Hypothalamus (tissue), 51 donors: ENCODE results near the gene LDLRAD3.

Experiments
- DNase-seq, 51 donors: peaks; one replicate each; lab custom pipeline; 2025; lab: John Stamatoyannopoulos, UW

LDLRAD3 gene

GRCh38 chr11:36013950-36014897 is 70.4 kb downstream of the LDLRAD3 start:
- DNase-seq, result no peak

GRCh38 chr11:36014898-36015665 is 71.2 kb downstream of the LDLRAD3 start:
- DNase-seq, result no peak

- DNase-seq, result peak in 33 of 51 donors; percentile 5 to 74 (median 40)
Measured at GRCh38 chr11:36015799-36016198, 71.9 kb downstream of the LDLRAD3 start.

- no peak for DNase-seq
Measured at GRCh38 chr11:36016263-36016662, 72.4 kb downstream of the LDLRAD3 start.

GRCh38 chr11:36016709-36017108 is 72.8 kb downstream of the LDLRAD3 start:
- DNase-seq, result no peak

GRCh38 chr11:36019005-36019596 is 75.2 kb downstream of the LDLRAD3 start:
- DNase-seq, result no peak

GRCh38 chr11:36019722-36020121 is 75.9 kb downstream of the LDLRAD3 start:
- no peak for DNase-seq

- no peak for DNase-seq
Measured at GRCh38 chr11:36022882-36023281, 79.0 kb downstream of the LDLRAD3 start.

- DNase-seq, result no peak
Measured at GRCh38 chr11:36023922-36024321, 80.1 kb downstream of the LDLRAD3 start.

GRCh38 chr11:36024716-36025115 is 80.9 kb downstream of the LDLRAD3 start:
- no peak for DNase-seq

- no peak for DNase-seq
Measured at GRCh38 chr11:36026315-36026968, 82.6 kb downstream of the LDLRAD3 start.

- no peak for DNase-seq
Measured at GRCh38 chr11:36027731-36028130, 83.9 kb downstream of the LDLRAD3 start.

- no peak for DNase-seq
Measured at GRCh38 chr11:36029616-36030015, 85.8 kb downstream of the LDLRAD3 start.

GRCh38 chr11:36030731-36031281 is 86.9 kb downstream of the LDLRAD3 start:
- DNase-seq, result no peak

GRCh38 chr11:36033082-36033751 is 89.4 kb downstream of the LDLRAD3 start:
- DNase-seq, result no peak

- DNase-seq, result no peak
Measured at GRCh38 chr11:36033936-36034335, 90.1 kb downstream of the LDLRAD3 start.

GRCh38 chr11:36034551-36035331 is 90.9 kb downstream of the LDLRAD3 start:
- DNase-seq, result no peak

GRCh38 chr11:36035454-36035853 is 91.6 kb downstream of the LDLRAD3 start:
- DNase-seq, result no peak

GRCh38 chr11:36035999-36036398 is 92.1 kb downstream of the LDLRAD3 start:
- DNase-seq, result no peak
